Left cardiac atrium (tissue), 4 donors: ENCODE measurements around the gene DPH1. TPM values are rescaled to one million over a fixed set of nuclear protein-coding genes. Genes with fewer than 3 reads are reported as not detected.

Experiments used
- ATAC-seq, 2 donors: fragments of 200-7000 bp; cut with Tn5 transposase; one replicate each; pipeline ENCODE4 v1.9.1; 2020; ENCODE audit warnings: mild to moderate bottlenecking in 2 of 2, moderate library complexity in 2 of 2
- DNase-seq: peaks from one replicate; pipeline ENCODE4 v3.0.0-alpha.2; 2020
- intact Hi-C, 2 donors: fragments of 100-400 bp; cut with DNase I; formaldehyde crosslinking; loops; one replicate each; pipeline versions ENCODE4 v1.14.1 to v1.15.1; 2022 to 2023
- microRNA-seq, 2 donors: library from miRNA; unstranded; fragments of <30 nt; microRNA quantifications; one replicate each; pipeline ENCODE4 v1.2.0, GENCODE V29; 2020
- total RNA-seq, 2 donors: library from RNA; stranded (reverse); fragmentation: NEBNext Ultra II Directional; extraction: Animal tissue kit (Norgen Biotek cat#: 25700); gene quantifications; one replicate each; pipeline ENCODE4 v1.2.1, GENCODE V29; 2021
- donor health status: DM: no; HTN: yes; CAD: no.
- donor health status: DM: no; HTN: yes; CAD: no; lungs with severe emphysema.
- donor health status: DM: yes; HTN: yes; CAD: no.
- donor health status: Dilated cardiomyopathy.

DPH1 gene
- total RNA-seq, 2 donors from 2014 or later, result 21.2 to 30.8 TPM

DNA sequence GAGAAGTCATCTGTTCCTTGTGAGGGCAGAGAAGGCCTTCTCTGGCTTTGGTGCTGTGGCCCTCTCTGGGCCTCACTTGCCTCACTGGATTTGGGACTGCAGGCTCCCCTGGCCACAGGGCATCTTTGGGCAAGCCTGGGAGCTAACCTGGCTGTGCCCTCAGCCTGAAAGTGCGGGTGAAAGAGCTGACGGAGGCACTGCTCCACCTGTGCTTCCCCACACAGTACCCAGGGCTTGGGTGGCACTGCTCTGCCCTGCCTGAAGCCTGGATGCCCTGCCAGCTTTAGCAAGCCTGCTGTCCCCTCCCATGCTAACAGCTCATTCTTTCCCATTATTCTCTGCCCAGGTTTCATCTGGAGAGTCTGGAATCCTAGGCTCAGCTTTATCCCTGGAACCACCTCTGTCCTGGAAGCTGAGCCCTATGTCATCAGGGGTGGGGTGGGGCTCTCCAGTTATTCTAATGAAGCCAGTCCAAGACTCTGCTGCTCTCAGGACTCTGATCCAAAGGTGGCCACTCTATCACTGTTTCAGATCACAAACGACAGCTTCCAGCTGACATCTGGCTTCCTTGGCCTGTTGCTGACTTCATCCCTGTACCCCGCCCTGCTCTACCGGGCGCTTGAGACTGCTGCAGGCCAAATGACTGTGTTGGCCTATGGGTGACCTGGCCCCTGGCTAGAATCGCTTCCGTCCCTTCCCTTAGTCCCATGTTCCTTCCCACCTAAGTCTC lies 54.2 kb downstream of the DPH1 start:
- peak; percentile 76 for DNase-seq

DNA sequence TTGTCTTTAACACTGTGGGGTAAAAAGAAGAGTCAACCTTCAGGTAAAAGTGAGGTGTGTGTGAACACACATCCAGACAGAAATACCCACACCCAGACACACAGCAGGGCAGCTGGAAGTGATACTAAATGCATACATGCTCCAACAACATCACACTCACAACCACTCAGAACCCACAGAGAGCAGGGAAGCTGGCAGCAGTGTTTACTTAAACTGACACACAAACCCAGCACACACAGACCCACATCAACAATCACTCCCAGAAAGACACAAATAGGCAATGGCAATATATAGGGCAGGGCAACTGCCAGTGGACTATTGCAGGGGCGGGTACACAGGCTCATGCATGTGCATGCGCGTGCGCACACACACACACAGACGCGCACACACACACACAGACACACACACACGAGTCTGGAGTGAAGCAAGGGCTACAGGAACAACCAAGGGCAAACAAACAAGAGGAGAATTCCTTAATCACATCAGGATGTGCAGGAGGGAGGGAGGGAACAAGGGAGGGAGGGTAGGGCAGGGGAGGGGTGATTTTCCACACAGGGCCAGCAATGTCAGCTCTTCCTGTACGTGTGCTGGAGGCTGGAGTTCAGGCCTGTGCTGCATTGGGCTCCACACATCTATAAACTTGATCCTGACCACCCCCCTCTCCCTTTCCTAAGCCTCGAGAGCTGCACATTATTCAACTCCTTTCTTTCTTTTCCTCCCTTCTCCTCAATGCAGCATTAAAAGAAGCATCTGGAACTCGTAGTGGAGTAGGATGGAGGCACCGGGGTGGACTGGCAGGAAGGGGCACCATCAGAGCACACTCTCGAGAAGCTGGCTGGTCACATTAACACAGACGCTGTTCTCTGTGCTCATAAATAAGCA lies 55.1 kb downstream of the DPH1 start:
- intact Hi-C loops, result no loop called here
- DNase-seq (peak; percentile 63), ATAC-seq (peak; percentile 45 to 55)

More for the DNA sequence above, 54.2 kb downstream of the DPH1 start:
- ATAC-seq, result peak; percentile 31 to 71
- intact Hi-C loops, result no loop called here

DNA sequence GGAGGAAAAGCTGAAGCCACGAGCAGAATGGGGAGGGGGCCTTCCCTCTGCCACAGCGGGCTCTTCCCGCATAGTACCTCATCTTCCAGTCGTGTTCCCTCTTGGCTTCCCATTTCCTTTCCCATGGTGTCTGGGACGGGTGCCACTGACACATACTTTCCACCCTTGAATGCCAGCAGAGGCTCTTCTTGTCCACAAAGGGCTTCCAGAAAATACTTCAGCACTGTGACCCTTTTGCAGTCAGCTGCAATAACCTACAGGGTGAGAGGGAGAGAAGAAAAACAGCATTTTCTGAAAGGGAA lies 55.6 kb downstream of the DPH1 start:
- peak; percentile 74 for DNase-seq
- intact Hi-C loops, result no loop called here
- ATAC-seq, result peak; percentile 16 to 25

DNA sequence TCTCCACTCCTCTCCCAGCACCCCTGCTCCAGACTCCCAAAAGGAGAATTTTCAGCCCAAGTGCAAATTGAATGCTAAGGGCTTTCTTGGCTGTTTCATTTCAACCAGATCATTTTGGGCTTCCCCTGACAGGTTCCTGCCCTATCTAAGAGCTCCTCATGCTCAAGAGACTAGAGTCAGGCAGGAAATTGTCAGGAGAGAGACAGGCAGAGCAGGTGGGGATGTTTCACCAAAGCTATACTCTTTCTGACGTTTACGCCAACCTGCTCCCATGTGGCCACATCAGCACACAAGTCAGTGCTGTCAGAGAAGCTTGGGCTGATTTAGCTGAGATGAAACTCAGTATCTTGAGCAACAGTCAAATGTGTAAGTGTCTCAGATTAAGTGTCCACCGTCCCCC lies 56.4 kb downstream of the DPH1 start:
- ATAC-seq (no peak), DNase-seq (no peak)
- intact Hi-C loops, result no loop called here

DNA sequence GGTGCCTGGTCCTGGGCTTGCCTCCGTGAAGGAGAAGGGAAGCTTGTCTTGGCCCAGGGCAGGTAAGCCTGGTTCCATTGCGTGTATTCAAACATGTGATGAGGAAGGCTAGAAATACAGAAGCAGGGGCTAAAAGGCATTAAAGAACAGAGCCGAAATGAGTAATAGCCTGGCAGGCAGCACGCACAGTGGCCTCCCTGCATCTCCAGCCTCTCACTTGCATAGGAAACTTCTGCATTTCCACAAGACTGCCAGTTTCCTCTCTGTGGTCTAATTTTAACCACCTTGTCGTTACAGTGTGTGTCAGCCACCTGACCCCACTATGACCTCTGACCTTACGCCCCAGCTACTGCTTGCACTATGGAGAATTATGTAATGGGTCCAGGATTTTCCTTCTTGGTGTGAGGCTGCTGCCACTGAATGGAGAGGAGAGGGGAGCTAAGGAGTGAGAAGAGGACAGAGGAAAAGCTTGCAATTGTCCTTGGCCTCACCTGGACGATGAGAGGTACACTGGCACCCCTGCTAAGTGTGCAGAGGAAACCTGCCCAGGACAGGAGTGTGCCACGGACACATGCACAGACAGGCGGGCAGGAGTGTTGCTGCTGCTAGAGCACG lies 57.8 kb downstream of the DPH1 start:
- ATAC-seq, result peak in 1 of 2 donors; percentile 7
- DNase-seq, result peak; percentile 62
- intact Hi-C loops, result no loop called here

DNA sequence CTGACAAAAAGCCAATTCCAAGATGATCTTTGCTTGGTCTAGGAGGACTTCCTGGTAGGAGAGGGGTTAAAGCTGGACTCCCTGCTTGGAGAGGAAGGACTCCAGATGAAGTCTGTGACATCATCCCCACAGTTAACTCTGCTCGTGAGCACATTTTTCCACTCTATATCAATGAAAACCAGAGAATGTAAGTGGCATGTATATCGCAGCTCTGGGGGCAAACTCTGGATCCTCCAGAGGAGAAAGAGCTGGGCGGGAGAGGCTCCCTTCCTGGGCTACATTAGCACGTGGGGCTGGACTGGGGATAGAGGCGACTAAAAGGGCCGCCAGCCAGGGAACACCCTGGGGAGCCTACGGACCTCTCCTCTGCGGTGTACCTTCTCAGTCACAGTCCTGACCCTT lies 59.1 kb downstream of the DPH1 start:
- DNase-seq (no peak), ATAC-seq (peak in 1 of 2 donors; percentile 3)
- intact Hi-C loops, result no loop called here

DNA sequence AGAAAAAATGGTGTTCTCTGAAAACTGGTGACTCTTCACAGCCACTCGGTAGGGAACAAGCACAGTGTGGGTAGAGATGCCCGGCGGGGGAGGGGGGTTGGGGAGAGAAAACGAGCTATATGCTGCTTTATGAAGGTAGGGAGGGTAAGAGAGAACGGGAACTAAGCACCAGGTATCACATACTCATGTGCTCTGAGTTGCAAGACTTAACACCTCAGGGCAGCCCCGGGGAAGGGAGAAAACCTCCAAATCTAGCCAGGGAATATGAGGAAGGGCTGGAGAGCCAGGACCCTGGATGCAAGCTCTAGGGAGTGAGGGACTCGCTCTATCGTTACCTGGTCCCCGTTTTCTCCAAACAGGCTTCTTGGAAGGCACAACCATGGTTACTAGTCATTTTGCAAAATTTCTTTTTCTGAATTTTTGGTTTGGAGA lies 60.3 kb downstream of the DPH1 start:
- ATAC-seq (no peak), DNase-seq (no peak)
- intact Hi-C loops, result loop anchor here (5.0 to 10.0 kb wide), 2 partner anchors 33 to 155 kb away; partner anchors contain the start of gene HIC1 (in 1 of the 2)

DNA sequence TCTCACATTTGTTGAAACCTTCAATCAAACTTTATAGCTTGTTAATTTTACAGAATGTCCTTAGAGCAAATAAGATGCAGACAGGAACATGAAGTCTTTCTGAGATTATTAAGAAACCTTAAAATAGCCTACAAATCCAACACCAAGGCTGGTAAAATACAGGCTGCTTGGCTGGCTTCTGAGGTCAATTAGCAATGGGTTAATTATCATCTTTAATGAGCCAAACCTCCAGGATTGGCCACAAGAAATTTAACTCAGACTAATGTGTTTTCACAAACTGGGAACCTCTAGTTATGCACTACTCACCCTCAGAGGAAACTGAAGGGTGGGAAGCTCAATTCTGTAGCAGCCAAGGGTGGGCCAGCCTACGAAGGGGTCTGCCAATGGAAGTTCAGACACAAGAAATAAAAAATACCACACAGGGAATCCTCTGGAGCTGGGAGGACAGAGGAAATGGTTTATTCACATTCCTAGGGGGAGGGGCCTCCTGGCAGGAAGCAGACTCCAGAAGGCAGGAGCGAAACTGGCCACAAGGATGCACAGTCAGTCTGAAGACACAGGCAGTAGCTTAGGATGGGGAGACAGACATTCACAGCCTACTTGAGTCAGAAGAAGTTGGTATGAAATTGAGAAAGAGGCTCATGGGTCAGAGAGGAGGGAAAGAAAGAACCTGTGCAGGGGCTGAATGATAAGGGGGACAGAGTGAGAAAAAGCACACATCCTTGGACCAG lies 61.0 kb downstream of the DPH1 start:
- peak; percentile 70 for DNase-seq
- intact Hi-C loops, result loop anchor here (5.0 to 10.0 kb wide), 2 partner anchors 34 to 154 kb away; partner anchors contain the start of gene HIC1 (in 1 of the 2)
- ATAC-seq, result peak; percentile 55 to 71

DNA sequence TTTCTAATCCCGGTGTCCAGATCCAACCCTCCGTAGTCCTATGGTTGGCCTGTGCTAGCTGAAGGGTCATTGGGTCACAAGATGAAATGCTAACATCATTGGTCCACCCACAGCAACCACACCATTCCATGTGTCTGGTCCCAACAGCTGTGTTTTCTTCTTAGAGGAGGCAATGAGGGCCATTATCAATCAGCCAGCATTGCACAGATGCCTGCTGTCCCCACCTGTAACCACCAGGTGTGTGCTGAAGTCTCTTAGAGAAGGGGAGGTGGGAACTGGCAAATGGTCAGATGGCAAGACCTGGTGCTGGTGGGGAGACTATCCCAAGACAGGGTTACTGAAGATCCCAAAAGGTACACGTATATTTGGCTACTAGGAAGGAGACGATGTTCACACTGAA lies 62.3 kb downstream of the DPH1 start:
- ATAC-seq (no peak), DNase-seq (no peak)
- intact Hi-C loops, result loop anchor here (5.0 to 10.0 kb wide), 2 partner anchors 35 to 153 kb away; partner anchors contain the start of gene HIC1 (in 1 of the 2)

DNA sequence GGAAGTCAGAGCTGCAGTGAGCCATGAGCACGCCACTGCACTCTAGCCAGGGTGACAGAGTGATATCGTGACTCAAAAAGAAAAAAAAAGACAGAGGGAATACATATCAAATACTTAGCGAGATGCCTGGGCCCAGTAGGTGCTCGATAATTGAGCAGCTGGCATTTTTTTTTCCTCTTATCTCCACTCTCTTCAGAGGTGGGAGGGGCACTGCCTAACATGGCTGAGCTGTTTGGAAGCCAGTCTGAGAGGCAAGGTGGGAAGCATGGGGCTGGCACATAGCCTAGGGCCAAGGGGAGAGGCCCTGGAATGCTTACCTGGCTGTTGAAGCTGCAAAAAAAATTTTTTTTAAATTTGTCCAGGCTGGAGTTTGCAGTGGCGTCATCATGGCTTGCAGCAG lies 63.4 kb downstream of the DPH1 start:
- DNase-seq (no peak), ATAC-seq (no peak)
- intact Hi-C loops, result loop anchor here (5.0 to 10.0 kb wide), 2 partner anchors 36 to 151 kb away; partner anchors contain the start of gene HIC1 (in 1 of the 2)

Small RNAs within 50 kb of the gene (microRNA-seq; reads per million reads assigned to microRNA genes)
- gene MIR132 (401 to 758 reads per million in 2 donors), gene MIR212 (14.9 to 56.7 reads per million in 2 donors)

Other genes starting within 250 kb of the DPH1 start
- 10 to 100 TPM; 10.6 to 17.6 TPM for gene SMYD4, start 200.3 kb upstream of the DPH1 start, total RNA-seq
- gene RPA1, start 200.1 kb upstream of the DPH1 start, total RNA-seq, result 10 to 100 TPM; 61.8 to 95.1 TPM
- 1 to 10 TPM; 6.2 to 7.6 TPM for gene RTN4RL1, start 4.8 kb upstream of the DPH1 start, total RNA-seq
- 10 to 100 TPM; 15.4 to 26.5 TPM for gene OVCA2, start 11.9 kb downstream of the DPH1 start, total RNA-seq
- gene HIC1, start 24.9 kb downstream of the DPH1 start, total RNA-seq, result 10 to 100 TPM; 20.6 to 22.1 TPM